HepG2 (cell line): Measurements from ENCODE around the gene CCDC86. TPM values are rescaled to one million over a fixed set of nuclear protein-coding genes. Genes with fewer than 3 reads are reported as not detected.

Experiments used
- ARID2 ChIP-seq: sonication (generic); formaldehyde crosslinking; IDR thresholded peaks from 2 replicates; pipeline ENCODE4 v1.8.1; 2022; ENCODE audit warnings: mild to moderate bottlenecking, missing genetic modification reagents, borderline replicate concordance
- ATF7-NPFF ChIP-seq: sonication (generic); formaldehyde crosslinking; IDR thresholded peaks from 2 replicates; pipeline ENCODE4 v1.8.1; 2023; ENCODE audit warnings: mild to moderate bottlenecking, low read depth, missing genetic modification reagents, moderate library complexity
- FOXA1 ChIP-seq, 2 experiments: fragments of 450-650 bp in 1 of 2; sonication (generic) in 1 of 2; formaldehyde crosslinking in 1 of 2; IDR thresholded peaks; 2 replicates each; pipeline versions ENCODE4 v1.4.0 to v1.6.1; 2016 to 2020; ENCODE audit warnings: missing genetic modification reagents in 1 of 2
- FOXC1 ChIP-seq: sonication (generic); formaldehyde crosslinking; IDR thresholded peaks from 2 replicates; pipeline ENCODE4 v1.8.0; 2022; ENCODE audit warnings: mild to moderate bottlenecking, missing genetic modification reagents, borderline replicate concordance
- KLF9 ChIP-seq: IDR thresholded peaks from 2 replicates; pipeline ENCODE4 v1.6.1; 2016; ENCODE audit warnings: low read depth
- MLLT10 ChIP-seq: sonication (generic); formaldehyde crosslinking; IDR thresholded peaks from 2 replicates; pipeline ENCODE4 v1.4.0; 2020; ENCODE audit warnings: missing genetic modification reagents
- NR2F1 ChIP-seq, 2 experiments: fragments of 450-650 bp in 1 of 2; formaldehyde crosslinking in 1 of 2; IDR thresholded peaks; 2 replicates each; pipeline versions ENCODE4 v1.5.0 to v1.6.1; 2016 to 2020; ENCODE audit warnings: mild to moderate bottlenecking in 1 of 2, missing compliant biosample characterization in 1 of 2, missing genetic modification reagents in 1 of 2, moderate library complexity in 1 of 2
- NR3C1 ChIP-seq: sonication (generic); formaldehyde crosslinking; IDR thresholded peaks from 2 replicates; pipeline ENCODE4 v1.4.0; 2020; ENCODE audit warnings: missing genetic modification reagents
- PLRG1 ChIP-seq: fragments of 450-650 bp; conservative IDR thresholded peaks from 2 replicates; pipeline ENCODE4 v1.6.1; 2016
- REPIN1 ChIP-seq: sonication (generic); formaldehyde crosslinking; IDR thresholded peaks from 2 replicates; pipeline ENCODE4 v1.8.0; 2022; ENCODE audit warnings: missing genetic modification reagents, low read depth, mild to moderate bottlenecking, borderline replicate concordance
- SIN3B ChIP-seq: fragments of 150-350 bp; IDR thresholded peaks from 2 replicates; pipeline ENCODE4 v1.6.1; 2014; ENCODE audit warnings: low read length
- SIX4 ChIP-seq: sonication (generic); formaldehyde crosslinking; IDR thresholded peaks from 2 replicates; pipeline ENCODE4 v1.4.0; 2020; ENCODE audit warnings: missing genetic modification reagents
- SMAD1 ChIP-seq: sonication (generic); formaldehyde crosslinking; IDR thresholded peaks from 2 replicates; pipeline ENCODE4 v1.4.0; 2020; ENCODE audit warnings: missing genetic modification reagents, low read depth, mild to moderate bottlenecking, borderline replicate concordance
- TCF12 ChIP-seq, 2 experiments: fragments of 450-650 bp in 1 of 2; sonication (generic) in 1 of 2; formaldehyde crosslinking in 1 of 2; IDR thresholded peaks; 2 replicates each; pipeline versions ENCODE4 v1.6.1 to v1.8.0; 2017 to 2022; ENCODE audit warnings: antibody characterized with exemption in 1 of 2, mild to moderate bottlenecking in 1 of 2, missing genetic modification reagents in 1 of 2, moderate library complexity in 1 of 2
- TEAD2 ChIP-seq: sonication (generic); formaldehyde crosslinking; IDR thresholded peaks from 2 replicates; pipeline ENCODE4 v1.9.0; 2021; ENCODE audit warnings: missing genetic modification reagents
- THAP11 ChIP-seq: IDR thresholded peaks from 2 replicates; pipeline ENCODE4 v1.6.1; 2016; ENCODE audit warnings: missing biosample characterization, missing genetic modification reagents
- THAP7 ChIP-seq: sonication (generic); formaldehyde crosslinking; IDR thresholded peaks from 2 replicates; pipeline ENCODE4 v1.8.1; 2023; ENCODE audit warnings: mild to moderate bottlenecking, missing genetic modification reagents
- YY1 ChIP-seq: IDR thresholded peaks from 2 replicates; pipeline ENCODE4 v1.6.1; 2011; ENCODE audit warnings: low read length, low read depth, moderate library complexity, mild to moderate bottlenecking; ENCODE audit not compliant: insufficient read depth, insufficient replicate concordance
- ZBTB7B ChIP-seq: sonication (generic); formaldehyde crosslinking; IDR thresholded peaks from 2 replicates; pipeline ENCODE4 v1.4.0; 2020; ENCODE audit warnings: missing genetic modification reagents
- ZNF20 ChIP-seq: sonication (generic); formaldehyde crosslinking; IDR thresholded peaks from 2 replicates; pipeline ENCODE4 v1.4.0; 2020; ENCODE audit warnings: mild to moderate bottlenecking, moderate library complexity, missing genetic modification reagents
- ZNF510 ChIP-seq: sonication (generic); formaldehyde crosslinking; IDR thresholded peaks from 2 replicates; pipeline ENCODE4 v1.4.0; 2020; ENCODE audit warnings: low read depth, mild to moderate bottlenecking, missing genetic modification reagents
- ZNF530 ChIP-seq: sonication (generic); formaldehyde crosslinking; IDR thresholded peaks from 2 replicates; pipeline ENCODE4 v1.5.0; 2020; ENCODE audit warnings: low read depth, mild to moderate bottlenecking, missing genetic modification reagents
- ZNF713 ChIP-seq: sonication (generic); formaldehyde crosslinking; IDR thresholded peaks from 2 replicates; pipeline ENCODE4 v1.4.0; 2020; ENCODE audit warnings: mild to moderate bottlenecking, missing genetic modification reagents
- ZNF724P ChIP-seq: sonication (generic); formaldehyde crosslinking; IDR thresholded peaks from 2 replicates; pipeline ENCODE4 v1.8.0; 2022; ENCODE audit warnings: missing genetic modification reagents, borderline replicate concordance
- ZNF790 ChIP-seq: sonication (generic); formaldehyde crosslinking; IDR thresholded peaks from 2 replicates; pipeline ENCODE4 v1.8.0; 2022; ENCODE audit warnings: missing genetic modification reagents, mild to moderate bottlenecking, borderline replicate concordance
- polyA plus RNA-seq, 8 experiments: library from polyadenylated mRNA; depleted of rRNA in 3 of 8; stranded (reverse) in 7 of 8; unstranded in 1 of 8; fragments of >200 nt; fragmentation: Illumina TruSeq in 4 of 8; extraction: Trizol in 4 of 8; gene quantifications; 2 replicates each; pipeline versions ENCODE4 v1.2.1 to v1.2.3, GENCODE V29; 2011 to 2016; ENCODE audit warnings: low read depth in 4 of 8, missing spikeins in 1 of 8, mixed read lengths in 1 of 8; ENCODE audit not compliant: insufficient read depth in 1 of 8
- total RNA-seq, 5 experiments: library from RNA; depleted of rRNA; stranded (reverse); fragments of >200 nt; fragmentation: Illumina TruSeq; extraction: Trizol; gene quantifications; 2 replicates each; pipeline ENCODE4 v1.2.3, GENCODE V29; 2016; ENCODE audit warnings: low read depth in 1 of 5
- TF ChIP-seq, protein P1 (sequence below): sonication (generic); formaldehyde crosslinking; IDR thresholded peaks from 2 replicates; pipeline ENCODE4 v1.4.0; 2020; ENCODE audit warnings: missing genetic modification reagents
- TF ChIP-seq, protein P2 (sequence below): sonication (generic); formaldehyde crosslinking; IDR thresholded peaks from 2 replicates; pipeline ENCODE4 v1.5.0; 2020; ENCODE audit warnings: missing genetic modification reagents
- TF ChIP-seq, protein P3 (sequence below): sonication (generic); formaldehyde crosslinking; IDR thresholded peaks from 2 replicates; pipeline ENCODE4 v1.8.0; 2022; ENCODE audit warnings: missing genetic modification reagents, mild to moderate bottlenecking, inconsistent platforms, borderline replicate concordance

Gene CCDC86
- total and polyA plus RNA-seq, 2 of the 13 experiments (the other 11 are each of a cell fraction or from before 2014, with no cell fraction given), result 33.8 to 37.6 TPM

DNA sequence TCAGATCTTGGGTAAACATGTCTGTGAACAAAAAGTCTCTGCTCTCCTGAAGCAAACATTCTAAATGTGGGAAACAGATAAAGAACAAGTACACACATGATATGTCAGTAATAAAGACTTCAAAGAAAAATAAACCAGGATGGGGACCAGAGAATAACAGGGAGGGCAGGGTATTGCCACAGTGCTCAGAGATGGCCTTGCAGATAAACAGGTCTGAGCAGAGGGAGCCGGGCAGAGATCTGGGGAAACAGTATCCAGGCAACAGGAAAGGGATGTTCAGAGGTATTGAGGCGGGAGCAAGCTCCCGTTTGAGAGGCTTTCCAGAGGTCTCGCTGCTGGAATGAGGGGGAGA, 2.9 kb downstream of the CCDC86 start (continued):
- TF ChIP-seq ZNF724P, result no peak
- TF ChIP-seq YY1, result no peak
- TF ChIP-seq, protein P1, sequence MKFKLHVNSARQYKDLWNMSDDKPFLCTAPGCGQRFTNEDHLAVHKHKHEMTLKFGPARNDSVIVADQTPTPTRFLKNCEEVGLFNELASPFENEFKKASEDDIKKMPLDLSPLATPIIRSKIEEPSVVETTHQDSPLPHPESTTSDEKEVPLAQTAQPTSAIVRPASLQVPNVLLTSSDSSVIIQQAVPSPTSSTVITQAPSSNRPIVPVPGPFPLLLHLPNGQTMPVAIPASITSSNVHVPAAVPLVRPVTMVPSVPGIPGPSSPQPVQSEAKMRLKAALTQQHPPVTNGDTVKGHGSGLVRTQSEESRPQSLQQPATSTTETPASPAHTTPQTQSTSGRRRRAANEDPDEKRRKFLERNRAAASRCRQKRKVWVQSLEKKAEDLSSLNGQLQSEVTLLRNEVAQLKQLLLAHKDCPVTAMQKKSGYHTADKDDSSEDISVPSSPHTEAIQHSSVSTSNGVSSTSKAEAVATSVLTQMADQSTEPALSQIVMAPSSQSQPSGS, result peak; percentile 55
- no peak for TF ChIP-seq TCF12 (IDR thresholded peaks at IDR 0.05)
- TF ChIP-seq TCF12 (CRISPR knock-in tag; IDR thresholded peaks at IDR 0.05), result no peak
- TF ChIP-seq ZNF713 (CRISPR knock-in tag), result no peak
- TF ChIP-seq ZBTB7B, result no peak
- TF ChIP-seq NR3C1 (CRISPR knock-in tag), result no peak
- TF ChIP-seq ZNF530 (CRISPR knock-in tag), result no peak
- no peak for TF ChIP-seq ZNF510
- peak; percentile 63; the same call in 1 of the 2 replicates for TF ChIP-seq FOXA1 (IDR thresholded peaks at IDR 0.05)
- peak; percentile 82 for TF ChIP-seq FOXA1 (CRISPR knock-in tag; IDR thresholded peaks at IDR 0.05)
- TF ChIP-seq REPIN1 (CRISPR knock-in tag), result no peak
- TF ChIP-seq, protein P2, sequence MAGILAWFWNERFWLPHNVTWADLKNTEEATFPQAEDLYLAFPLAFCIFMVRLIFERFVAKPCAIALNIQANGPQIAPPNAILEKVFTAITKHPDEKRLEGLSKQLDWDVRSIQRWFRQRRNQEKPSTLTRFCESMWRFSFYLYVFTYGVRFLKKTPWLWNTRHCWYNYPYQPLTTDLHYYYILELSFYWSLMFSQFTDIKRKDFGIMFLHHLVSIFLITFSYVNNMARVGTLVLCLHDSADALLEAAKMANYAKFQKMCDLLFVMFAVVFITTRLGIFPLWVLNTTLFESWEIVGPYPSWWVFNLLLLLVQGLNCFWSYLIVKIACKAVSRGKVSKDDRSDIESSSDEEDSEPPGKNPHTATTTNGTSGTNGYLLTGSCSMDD (CRISPR knock-in tag), result no peak
- TF ChIP-seq FOXC1 (CRISPR knock-in tag), result no peak
- TF ChIP-seq ZNF790, result no peak
- no peak for TF ChIP-seq THAP7 (CRISPR knock-in tag)
- TF ChIP-seq PLRG1, result no peak
- TF ChIP-seq SIX4, result peak; percentile 78; the same call in 1 of the 2 replicates
- TF ChIP-seq SMAD1 (CRISPR knock-in tag), result no peak
- TF ChIP-seq SIN3B, result no peak
- no peak for TF ChIP-seq KLF9 (CRISPR knock-in tag)
- no peak for TF ChIP-seq MLLT10
- TF ChIP-seq NR2F1 (CRISPR knock-in tag; IDR thresholded peaks at IDR 0.05), result peak in 1 of 2 experiments; percentile 41; a peak in 1 of 4 replicates
- no peak for TF ChIP-seq ARID2 (CRISPR knock-in tag)
- TF ChIP-seq THAP11 (CRISPR knock-in tag), result peak; percentile 52
- no peak for TF ChIP-seq ATF7-NPFF (CRISPR knock-in tag)
- no peak for TF ChIP-seq ZNF20 (CRISPR knock-in tag)
- no peak for TF ChIP-seq TEAD2 (CRISPR knock-in tag)
- TF ChIP-seq, protein P3, sequence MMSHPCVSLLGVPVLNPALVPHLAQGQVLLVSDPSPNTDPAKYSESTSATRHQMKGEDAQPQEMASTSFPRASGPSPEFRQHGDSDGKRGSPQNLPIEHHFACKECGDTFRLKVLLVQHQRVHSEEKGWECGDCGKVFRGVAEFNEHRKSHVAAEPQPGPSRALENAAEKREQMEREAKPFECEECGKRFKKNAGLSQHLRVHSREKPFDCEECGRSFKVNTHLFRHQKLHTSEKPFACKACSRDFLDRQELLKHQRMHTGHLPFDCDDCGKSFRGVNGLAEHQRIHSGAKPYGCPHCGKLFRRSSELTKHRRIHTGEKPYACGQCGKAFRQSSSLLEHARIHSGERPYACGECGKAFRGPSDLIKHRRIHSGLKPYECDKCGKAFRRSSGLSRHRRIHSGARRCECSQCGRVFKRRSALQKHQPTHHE (CRISPR knock-in tag), result no peak
